NCI-H526 (cell line): ENCODE data around the gene POPDC3.
"Not testable (repeated sequence)": the region's sequence is repeated elsewhere in the genome, so short reads cannot be mapped to it uniquely, and the experiment has no call there.

Experiments used
- DNase-seq, 2 experiments: peaks; one replicate each; lab custom pipeline; 2025; lab: John Stamatoyannopoulos, UW

Gene POPDC3

GRCh38 chr6:105194591-105194990 lies 14.8 kb upstream of the POPDC3 start:
- no peak for DNase-seq

DNA sequence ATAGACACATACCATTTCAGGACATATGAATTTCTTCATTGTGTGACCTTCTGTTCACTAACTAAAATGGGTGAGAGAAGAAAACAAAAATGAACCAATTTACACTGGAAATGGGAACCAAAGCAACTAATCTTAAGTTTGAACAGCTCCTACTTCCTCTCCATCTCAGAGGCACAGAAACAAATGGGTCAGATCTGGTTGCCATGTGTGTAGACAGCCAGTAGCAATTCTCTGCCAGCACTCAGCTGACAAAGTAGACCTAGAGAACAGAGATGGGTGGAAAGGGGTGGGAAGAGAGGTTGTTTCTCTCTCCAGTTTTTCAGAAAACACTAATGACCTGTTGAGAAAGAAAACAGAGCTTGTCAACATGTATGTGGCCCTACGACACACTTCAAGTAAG lies 14.3 kb upstream of the POPDC3 start:
- no peak for DNase-seq

DNA sequence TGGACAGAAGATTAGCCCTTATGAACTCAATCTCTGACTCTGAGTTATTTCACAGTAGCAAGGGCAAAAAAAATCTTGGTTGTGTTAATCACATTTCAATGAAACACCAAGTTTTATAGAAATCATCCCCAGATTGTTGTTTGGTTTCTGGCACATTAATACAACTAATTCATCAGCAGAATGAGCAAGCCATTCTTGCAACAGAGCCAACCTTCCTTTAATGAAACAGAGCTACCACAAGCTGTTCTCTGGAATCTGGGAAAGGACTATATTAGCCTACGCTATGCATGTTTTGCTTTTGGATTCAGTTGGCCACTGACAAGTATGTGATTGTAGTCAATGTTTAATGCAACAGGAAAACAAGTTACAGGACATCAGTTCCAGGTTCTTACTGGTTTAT lies 13.8 kb upstream of the POPDC3 start:
- DNase-seq: no peak

GRCh38 chr6:105192707-105193465 lies 13.1 kb upstream of the POPDC3 start:
- DNase-seq: no peak

DNA sequence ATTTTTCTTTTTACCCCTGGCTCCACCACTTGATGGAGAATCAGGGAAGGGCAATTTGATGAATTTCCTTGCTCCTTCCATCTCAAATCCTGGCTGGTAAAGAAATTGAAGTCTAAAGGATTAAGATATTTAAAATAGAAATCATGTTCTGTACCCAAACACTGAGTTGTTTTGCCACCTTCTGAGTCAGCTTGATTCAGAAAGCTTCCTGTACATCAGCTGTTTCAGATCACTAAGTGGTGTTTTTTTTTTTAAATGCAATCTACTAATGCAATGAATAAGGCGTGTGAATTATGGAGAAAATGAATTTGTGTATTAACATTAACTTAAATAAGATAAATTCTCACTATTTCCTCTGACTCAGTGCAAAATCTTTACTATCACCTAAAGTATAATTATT lies 11.5 kb upstream of the POPDC3 start:
- DNase-seq: no peak

GRCh38 chr6:105189026-105189820 lies 9.4 kb upstream of the POPDC3 start:
- DNase-seq: no peak

- DNase-seq: no peak
These were observed 8.4 kb upstream of the POPDC3 start for GRCh38 chr6:105188251-105188650.

DNA sequence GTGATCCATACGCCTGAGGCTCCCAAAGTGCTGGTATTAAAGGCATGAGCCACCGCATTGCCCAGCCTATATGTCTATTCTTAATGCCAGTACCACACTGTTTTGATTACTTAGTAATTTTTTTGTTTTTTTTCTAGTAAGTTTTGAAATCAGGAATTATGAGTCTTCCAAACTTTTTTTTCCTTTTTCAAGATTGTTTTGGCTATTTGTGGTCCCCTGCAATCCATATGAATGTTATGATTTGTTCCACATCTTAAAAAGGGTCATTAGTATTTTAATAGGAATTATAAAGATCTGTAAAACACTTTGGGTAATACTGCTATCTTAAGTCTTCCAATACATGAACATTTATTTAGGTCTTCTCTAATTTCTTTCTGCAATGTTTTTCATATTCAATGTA lies 6.8 kb upstream of the POPDC3 start:
- DNase-seq: no peak

DNA sequence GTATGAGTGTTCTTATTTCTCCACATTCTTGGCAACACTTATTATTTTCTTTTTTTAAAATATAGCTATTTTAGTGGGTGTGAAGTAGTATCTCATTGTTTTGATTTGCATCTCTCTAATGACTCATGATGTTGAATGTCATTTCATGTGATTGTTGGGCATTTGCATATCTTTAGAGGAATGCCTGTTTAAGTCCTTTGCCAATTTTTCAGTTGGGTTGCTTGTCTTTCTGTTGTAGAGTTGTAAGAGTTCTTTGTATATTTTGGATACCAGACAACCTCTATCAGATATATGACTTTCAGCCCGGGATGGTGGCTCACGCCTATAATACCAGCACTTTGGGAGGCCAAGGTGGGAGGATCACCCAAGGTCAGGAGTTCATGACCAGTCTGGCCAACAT lies 5.1 kb upstream of the POPDC3 start:
- peak in 1 of 2 experiments; percentile 17 for DNase-seq

- DNase-seq: no peak
These were observed 2.2 kb upstream of the POPDC3 start for GRCh38 chr6:105181981-105182515.

GRCh38 chr6:105178636-105179035 lies 1.2 kb downstream of the POPDC3 start:
- no peak for DNase-seq

DNA sequence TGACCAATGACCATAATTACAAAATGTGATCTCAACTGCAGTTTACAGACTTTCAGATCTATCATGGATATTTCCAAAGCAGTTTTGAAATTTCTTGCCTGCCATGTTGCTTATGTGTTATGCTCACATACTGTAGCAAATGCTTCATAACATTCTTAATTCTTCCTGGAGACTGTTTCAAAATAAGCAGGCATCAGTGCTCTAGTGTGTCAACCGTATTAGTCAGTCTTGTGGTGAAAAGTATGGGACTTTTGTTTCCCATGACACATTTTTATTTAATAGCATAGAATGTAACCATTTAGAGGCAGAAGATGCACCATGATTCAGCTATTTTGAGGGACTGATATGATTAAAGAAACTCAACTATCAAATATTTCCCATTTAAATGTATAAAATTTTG lies 1.7 kb downstream of the POPDC3 start:
- no peak for DNase-seq

- DNase-seq: no peak
These were observed 2.3 kb downstream of the POPDC3 start for GRCh38 chr6:105177556-105177955.

- no peak for DNase-seq
These were observed 5.3 kb downstream of the POPDC3 start for GRCh38 chr6:105174512-105174911.

GRCh38 chr6:105172515-105172914 lies 7.3 kb downstream of the POPDC3 start:
- DNase-seq: not testable (repeated sequence)

DNA sequence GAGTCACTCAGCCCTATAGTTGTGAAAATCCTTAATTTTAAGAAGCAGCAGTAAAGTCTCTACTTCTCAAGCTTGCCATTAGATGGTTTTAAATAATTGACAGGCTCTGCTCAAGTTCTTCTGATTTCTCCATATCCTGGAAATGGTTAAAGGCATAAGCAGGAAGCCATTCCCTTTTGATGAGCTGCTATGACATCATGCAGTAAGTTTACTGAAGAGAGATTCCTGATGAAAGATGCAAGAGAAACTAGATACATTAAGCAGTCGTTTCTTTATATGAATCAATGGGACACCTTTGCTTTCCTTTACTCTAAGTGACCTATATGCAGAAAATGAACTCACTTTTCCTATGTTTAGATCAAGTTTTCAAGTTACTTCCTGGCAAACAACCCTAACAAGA lies 9.8 kb downstream of the POPDC3 start:
- DNase-seq: no peak

DNA sequence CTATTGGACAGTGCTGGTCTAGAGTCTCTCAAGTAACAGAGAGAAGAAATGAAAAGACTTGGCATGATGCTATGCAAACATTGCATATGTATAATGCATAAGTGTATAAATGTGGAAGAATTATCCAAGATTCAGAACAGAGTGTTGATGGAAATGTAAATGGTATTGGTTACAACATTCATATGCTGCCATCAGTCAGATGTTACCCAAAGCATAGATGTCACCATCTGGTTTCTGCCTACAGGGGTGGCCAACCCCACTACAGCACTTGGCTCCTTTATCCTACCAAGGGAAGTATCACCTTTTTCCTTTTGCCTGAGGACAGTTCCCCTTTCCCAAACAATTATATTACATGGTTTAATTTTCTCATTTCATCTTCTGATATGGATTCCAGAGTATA lies 11.9 kb downstream of the POPDC3 start:
- no peak for DNase-seq

- DNase-seq: no peak
These were observed 15.4 kb downstream of the POPDC3 start for GRCh38 chr6:105164418-105164817.

- no peak for DNase-seq
These were observed 16.6 kb downstream of the POPDC3 start for GRCh38 chr6:105163183-105163582.

DNA sequence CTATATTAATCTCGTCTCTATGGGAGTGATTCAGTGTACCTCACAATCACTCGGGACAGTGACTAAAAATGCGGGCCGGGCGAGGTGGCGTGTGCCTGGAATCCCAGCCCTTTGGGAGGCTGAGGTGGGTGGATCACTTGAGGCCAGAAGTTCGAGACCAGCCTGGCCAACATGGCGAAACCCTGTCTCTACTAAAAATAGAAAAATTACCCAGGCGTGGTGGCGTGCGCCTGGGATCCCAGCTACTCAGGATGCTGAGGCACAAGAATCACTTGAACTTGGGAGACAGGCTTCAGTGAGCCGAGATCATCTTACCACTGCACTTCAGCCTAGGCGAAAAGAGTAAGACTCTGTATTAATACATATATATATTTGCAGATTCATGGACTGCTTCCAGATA lies 17.4 kb downstream of the POPDC3 start:
- no peak for DNase-seq

DNA sequence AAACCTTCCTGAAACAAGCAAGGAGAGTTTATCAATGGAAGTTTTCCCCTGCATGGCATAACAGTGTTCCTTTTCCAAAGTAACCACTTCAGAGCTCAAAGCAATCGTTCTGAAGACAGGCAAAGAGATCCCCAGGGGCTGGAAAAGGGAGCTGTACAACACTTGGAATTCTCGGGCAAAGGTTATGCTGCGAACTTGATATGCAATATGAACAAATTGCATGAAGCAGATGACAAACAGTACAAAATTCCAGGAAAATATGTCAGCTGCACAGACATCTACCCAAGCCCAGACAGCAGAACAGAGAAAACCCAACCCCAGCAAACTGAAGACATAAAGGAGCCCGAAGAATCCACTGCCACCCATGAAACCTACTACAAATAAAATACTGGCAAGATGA lies 18.4 kb downstream of the POPDC3 start:
- DNase-seq: no peak

DNA sequence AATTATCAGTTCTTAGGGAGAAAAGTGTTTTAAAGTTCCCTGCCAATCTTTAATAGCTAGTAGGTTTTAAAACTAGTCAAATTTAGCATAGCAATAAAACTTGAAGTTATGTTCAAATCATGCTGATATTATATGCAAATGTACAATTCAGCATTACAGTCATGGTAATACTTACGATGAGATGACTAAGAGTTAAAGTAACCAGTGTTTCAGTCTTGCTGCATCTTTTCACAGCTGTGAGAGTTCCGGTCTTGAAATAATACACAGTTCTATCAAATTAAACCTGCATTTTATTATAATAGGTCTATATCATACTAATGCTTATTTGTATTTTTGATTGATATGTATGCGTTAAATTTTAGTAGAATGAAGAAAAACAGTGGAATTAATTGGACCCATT lies 26.1 kb downstream of the POPDC3 start:
- no peak for DNase-seq

- no peak for DNase-seq
These were observed 26.9 kb downstream of the POPDC3 start for GRCh38 chr6:105152880-105153279.
